ENCODE results near the gene COX6A1.

GRCh38 chr12:120394483-120395367 is 43.2 kb upstream of the COX6A1 start:
- TF ChIP-seq CREB5 (CRISPR knock-in tag; IDR thresholded peaks at IDR 0.05; ENCODE audit: low read depth) (no peak), TOX (CRISPR knock-in tag; IDR thresholded peaks at IDR 0.05; ENCODE audit: borderline replicate concordance) (no peak), ARNTL (CRISPR knock-in tag; IDR thresholded peaks at IDR 0.05; ENCODE audit: borderline replicate concordance, low read depth) (no peak), CSRNP3 (CRISPR knock-in tag; IDR thresholded peaks at IDR 0.05) (no peak), RARB (CRISPR knock-in tag; IDR thresholded peaks at IDR 0.05) (no peak), PPARA (CRISPR knock-in tag; IDR thresholded peaks at IDR 0.05; ENCODE audit: borderline replicate concordance) (no peak), PATZ1 (CRISPR knock-in tag; IDR thresholded peaks at IDR 0.05; ENCODE audit: borderline replicate concordance) (no peak), ISL1 (CRISPR knock-in tag; IDR thresholded peaks at IDR 0.05) (no peak)
